C4-2B (cell line): ENCODE measurements around the gene RPRD1B.

Source experiments
- CTCF ChIP-seq: fragments of 450-650 bp; conservative IDR thresholded peaks from 2 replicates; pipeline ENCODE4 v1.5.1; 2017; ENCODE audit warnings: mild to moderate bottlenecking
- ZFX ChIP-seq: fragments of 450-650 bp; IDR thresholded peaks from 2 replicates; pipeline ENCODE4 v1.6.1; 2017

GRCh38 chr20:38133680-38134426, 100.3 kb downstream of the RPRD1B start:
- TF ChIP-seq CTCF, result no peak
- TF ChIP-seq ZFX, result no peak
